CD4-positive, CD25-positive, alpha-beta regulatory T cell (primary cell): ENCODE results near the gene NR1D1. TPM values are rescaled to one million over a fixed set of nuclear protein-coding genes. Genes with fewer than 3 reads are reported as not detected.
A peak's percentile ranks its signal among the peaks of the same experiment; 100 is the strongest.

Experiments used
- ATAC-seq, 2 donors: fragments of 150-1000 bp; cut with Tn5 transposase; one replicate each; pipeline ENCODE4 v1.10.0; 2021; ENCODE audit warnings: low read depth in 2 of 2, moderate number of reproducible peaks in 2 of 2, moderate library complexity in 1 of 2
- DNase-seq, 3 donors: peaks; one replicate each; pipeline versions ENCODE4 v3.0.0 to v3.0.0-alpha.2; 2012 to 2022; ENCODE audit warnings: mixed read lengths in 1 of 3
- H3K27ac ChIP-seq: one replicate; pipeline ENCODE4 v1.7.0; 2013; ENCODE audit warnings: mild to moderate bottlenecking, low read length; ENCODE audit not compliant: insufficient read depth, poor library complexity, severe bottlenecking
- H3K27me3 ChIP-seq: one replicate; pipeline ENCODE4 v1.7.0; 2013; ENCODE audit warnings: low read length; ENCODE audit not compliant: control insufficient read depth, insufficient read depth
- H3K36me3 ChIP-seq: one replicate; pipeline ENCODE4 v1.7.0; 2013; ENCODE audit warnings: mild to moderate bottlenecking, low read length, moderate library complexity; ENCODE audit not compliant: control insufficient read depth, insufficient read depth
- H3K4me1 ChIP-seq: 2 replicates; pipeline ENCODE4 v1.7.0; 2013; ENCODE audit warnings: mild to moderate bottlenecking, low read length; ENCODE audit not compliant: insufficient read depth, control insufficient read depth, poor library complexity, severe bottlenecking
- H3K4me3 ChIP-seq: one replicate; pipeline ENCODE4 v1.7.0; 2013; ENCODE audit warnings: low read depth, mild to moderate bottlenecking, low read length, moderate library complexity
- H3K9me3 ChIP-seq, 2 experiments: 1 replicate in 1 of 2; 2 replicates in 1 of 2; pipeline ENCODE4 v1.7.0; 2013; ENCODE audit warnings: low read length in 2 of 2, mild to moderate bottlenecking in 1 of 2, moderate library complexity in 1 of 2; ENCODE audit not compliant: control insufficient read depth in 2 of 2
- H3K27ac Mint-ChIP-seq, 3 donors: one replicate each; pipeline ENCODE4 v1.8.0; 2020 to 2022; ENCODE audit warnings: mild to moderate bottlenecking in 3 of 3, mixed read lengths in 3 of 3, moderate library complexity in 2 of 3
- H3K27me3 Mint-ChIP-seq: one replicate; pipeline ENCODE4 v1.8.0; 2022; ENCODE audit warnings: mild to moderate bottlenecking, mixed read lengths
- H3K36me3 Mint-ChIP-seq: one replicate; pipeline ENCODE4 v1.8.0; 2020; ENCODE audit warnings: mixed read lengths
- H3K4me1 Mint-ChIP-seq, 4 donors: one replicate each; pipeline ENCODE4 v1.8.0; 2020 to 2022; ENCODE audit warnings: mixed read lengths in 4 of 4, mild to moderate bottlenecking in 1 of 4
- H3K4me3 Mint-ChIP-seq, 4 donors: one replicate each; pipeline ENCODE4 v1.8.0; 2020 to 2022; ENCODE audit warnings: mild to moderate bottlenecking in 4 of 4, mixed read lengths in 4 of 4, moderate library complexity in 3 of 4
- H3K9me3 Mint-ChIP-seq, 7 donors: one replicate each; pipeline ENCODE4 v1.8.0; 2020 to 2022; ENCODE audit warnings: mixed read lengths in 7 of 7, mild to moderate bottlenecking in 3 of 7, moderate library complexity in 2 of 7
- polyA plus RNA-seq, 4 donors: library from polyadenylated mRNA; unstranded; fragments of 300-500 nt; fragmentation: Illumina TruSeq; gene quantifications; one replicate each; pipeline ENCODE4 v1.2.3, GENCODE V29; 2021
- total RNA-seq: library from RNA; stranded (reverse); gene quantifications from one replicate; pipeline ENCODE4 v1.2.3, GENCODE V29; 2022

NR1D1 gene
- total and polyA plus RNA-seq, 5 donors from 2014 or later, result 4.9 to 29.5 (median 6.7) TPM

DNA sequence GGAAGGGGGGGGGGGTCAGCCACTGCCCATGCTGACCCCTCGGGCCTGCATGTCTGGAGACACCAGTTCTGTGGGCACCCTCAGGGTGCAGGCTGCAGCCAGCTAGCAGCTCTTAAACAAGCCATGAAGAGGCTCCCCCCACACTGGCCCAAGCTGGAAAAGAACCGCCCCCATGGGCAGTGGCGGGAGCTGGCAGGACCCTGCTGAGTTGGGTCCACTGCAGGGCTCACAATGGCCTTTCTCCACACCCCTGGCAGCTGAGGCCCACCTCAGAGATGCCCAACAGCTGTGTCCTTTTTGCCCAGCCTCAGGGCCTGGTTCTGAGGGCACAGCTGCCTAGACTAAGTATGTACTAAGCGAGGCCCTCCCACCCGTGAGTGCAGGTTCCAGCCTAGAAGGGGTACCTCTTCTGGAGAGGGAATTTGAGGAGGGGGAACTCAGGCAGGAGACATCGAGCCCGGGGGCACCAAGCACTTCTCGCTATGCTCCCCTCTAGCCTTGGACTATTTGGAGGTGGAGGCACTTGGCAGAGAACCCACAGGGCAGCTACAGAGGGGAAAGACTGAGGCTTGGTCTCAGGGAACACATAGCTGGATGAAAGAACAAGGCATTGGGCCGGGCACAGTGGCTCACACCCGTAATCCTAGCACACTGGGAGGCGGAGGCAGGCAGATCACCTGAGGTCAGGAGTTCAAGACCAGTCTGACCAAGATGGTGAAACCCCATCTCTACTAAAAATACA is 34.4 kb downstream of the NR1D1 start:
- Mint-ChIP-seq H3K9me3 (peaks cover 0 to 3% (median 0%) of the 10 kb centered on the region in 7 donors), H3K4me1 (peaks cover 12 to 87% (median 62%) of the 10 kb centered on the region in 4 donors), H3K4me3 (peak overlapping the region; percentile 62 to 91 (median 76)), H3K27me3 (peaks cover 6% of the 10 kb centered on the region), H3K27ac (peak overlapping the region; percentile 32 to 95 (median 83)), H3K36me3 (peaks cover 4% of the 10 kb centered on the region)
- no peak overlapping the region for H3K4me3 ChIP-seq
- H3K27me3 ChIP-seq, result no peaks in the 10 kb centered on the region
- no peaks in the 10 kb centered on the region for H3K36me3 ChIP-seq
- H3K4me1 ChIP-seq, result peaks cover 81% of the 10 kb centered on the region
- ATAC-seq, result no peak
- H3K27ac ChIP-seq, result peak overlapping the region; percentile 23
- H3K9me3 ChIP-seq, result no peaks in the 10 kb centered on the region
- no peak for DNase-seq

DNA sequence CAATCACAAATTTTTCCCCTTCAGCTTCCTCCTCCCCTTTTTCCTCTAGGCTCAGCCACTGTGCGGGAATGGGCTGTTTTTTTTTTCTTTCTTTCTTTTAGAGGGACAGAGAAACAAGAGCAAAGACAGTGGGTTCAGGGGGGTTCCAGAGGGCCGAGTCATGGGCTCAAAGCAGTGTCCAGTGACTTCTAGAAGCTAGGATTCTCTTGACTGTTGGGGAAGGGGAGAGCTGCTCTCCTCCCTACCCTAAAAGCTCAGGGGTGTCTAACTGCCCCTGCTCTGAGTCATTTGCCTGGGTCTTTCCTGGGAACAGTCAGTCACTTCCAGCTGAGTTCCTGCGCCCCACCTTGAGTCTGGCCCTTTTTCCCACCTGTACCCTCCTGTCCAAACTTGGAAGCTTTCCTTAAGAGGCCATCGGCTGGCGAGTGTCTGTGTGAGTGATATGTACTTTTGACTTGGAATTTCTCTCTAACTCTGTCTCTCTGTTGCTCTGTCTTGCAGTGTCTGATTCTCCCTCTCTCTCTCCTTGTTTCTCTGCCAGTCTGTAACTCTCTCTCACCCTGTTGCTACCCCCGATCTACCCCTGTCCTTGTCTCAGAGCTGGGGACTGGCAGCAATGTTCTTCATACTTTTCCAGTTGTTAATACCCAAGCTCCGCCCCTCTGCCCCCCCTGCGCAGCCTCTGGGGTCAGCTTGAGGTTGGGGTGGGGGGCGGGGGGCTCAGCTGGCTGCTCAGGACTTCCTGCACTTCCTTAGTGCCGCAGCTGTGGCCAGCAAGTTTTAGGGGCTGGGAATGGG is 35.2 kb downstream of the NR1D1 start:
- Histone ChIP-seq H3K36me3 (no peaks in the 10 kb centered on the region), H3K4me3 (peak overlapping the region; percentile 78), H3K27ac (peak overlapping the region; percentile 43), H3K27me3 (no peaks in the 10 kb centered on the region), H3K4me1 (peaks cover 74% of the 10 kb centered on the region), H3K9me3 (no peaks in the 10 kb centered on the region)
- peak overlapping the region; percentile 23 to 94 (median 88) for H3K27ac Mint-ChIP-seq
- peaks cover 12 to 83% (median 56%) of the 10 kb centered on the region in 4 donors for H3K4me1 Mint-ChIP-seq
- peak overlapping the region; percentile 82 to 94 (median 92) for H3K4me3 Mint-ChIP-seq
- ATAC-seq (no peak), DNase-seq (no peak)
- peaks cover 0 to 3% (median 0%) of the 10 kb centered on the region in 7 donors for H3K9me3 Mint-ChIP-seq
- peaks cover 4% of the 10 kb centered on the region for H3K36me3 Mint-ChIP-seq
- peaks cover 6% of the 10 kb centered on the region for H3K27me3 Mint-ChIP-seq

DNA sequence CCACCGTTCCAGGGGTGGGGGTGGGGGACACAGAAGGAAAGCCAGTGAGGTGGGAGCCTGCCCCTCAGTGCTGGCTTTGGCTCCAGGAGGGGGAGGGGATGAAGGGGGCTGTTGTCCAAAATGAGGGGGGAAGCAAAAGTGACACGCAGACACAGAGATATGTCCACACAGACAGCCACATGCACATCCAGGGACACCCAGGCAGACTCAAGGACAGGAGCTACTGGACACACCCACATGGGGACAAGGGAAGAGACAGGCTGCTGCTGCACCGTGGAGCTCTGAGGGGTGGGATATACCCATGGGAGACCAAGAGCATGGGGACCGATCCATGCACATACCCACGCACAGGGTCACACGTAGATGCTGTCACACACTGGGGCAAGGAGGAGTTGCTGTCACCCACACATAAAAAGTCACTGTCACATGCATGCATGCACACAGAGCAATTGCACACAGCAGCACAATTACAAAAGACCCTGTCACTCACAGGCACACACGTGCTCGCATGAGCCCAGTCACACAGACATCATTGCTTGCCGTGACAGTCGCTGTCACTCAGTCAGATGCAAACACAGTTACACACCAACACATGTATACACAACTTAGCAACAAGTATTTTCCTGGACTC is 36.4 kb downstream of the NR1D1 start:
- Histone ChIP-seq H3K9me3 (no peaks in the 10 kb centered on the region), H3K4me3 (peak overlapping the region; percentile 78), H3K27ac (peak overlapping the region; percentile 51), H3K4me1 (peaks cover 62% of the 10 kb centered on the region), H3K27me3 (no peaks in the 10 kb centered on the region), H3K36me3 (no peaks in the 10 kb centered on the region)
- peak in 1 of 2 donors; percentile 15 for ATAC-seq
- Mint-ChIP-seq H3K4me3 (peak overlapping the region; percentile 82 to 94 (median 92)), H3K27ac (peak overlapping the region; percentile 85 to 95 (median 88)), H3K9me3 (peaks cover 0 to 3% (median 0%) of the 10 kb centered on the region in 7 donors), H3K27me3 (peaks cover 7% of the 10 kb centered on the region), H3K36me3 (peaks cover 4% of the 10 kb centered on the region), H3K4me1 (peaks cover 12 to 71% (median 47%) of the 10 kb centered on the region in 4 donors)
- no peak for DNase-seq

DNA sequence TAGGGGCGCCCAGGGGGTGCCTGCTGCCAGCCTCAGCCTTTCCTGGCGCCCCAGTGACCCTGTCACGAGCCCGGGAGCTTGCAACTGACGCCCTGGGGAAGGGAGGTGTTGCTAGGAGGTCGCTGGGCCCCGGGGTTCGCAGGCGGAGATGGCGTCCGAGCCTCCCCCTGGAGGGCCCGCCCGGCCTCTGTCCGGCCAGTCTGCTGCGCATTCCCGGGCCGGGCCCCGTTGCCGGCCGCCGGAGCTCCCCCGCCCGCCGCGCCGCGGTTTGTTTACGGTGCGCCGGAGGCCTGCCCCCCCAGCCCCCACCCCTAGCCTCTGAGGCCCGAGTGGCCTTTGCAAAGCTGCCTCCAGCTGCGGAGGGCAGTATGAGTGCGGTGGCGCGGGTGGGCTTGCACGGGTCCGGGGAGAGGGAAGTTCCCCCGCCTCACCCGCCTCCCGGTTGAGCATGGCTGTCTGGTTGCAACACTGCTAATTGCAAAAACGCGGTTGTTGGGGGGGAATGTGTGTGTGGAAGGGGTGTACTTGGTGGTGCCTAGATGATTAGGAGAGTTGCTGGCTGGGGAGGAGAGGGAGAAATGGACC is 37.1 kb downstream of the NR1D1 start:
- peaks cover 55% of the 10 kb centered on the region for H3K4me1 ChIP-seq
- H3K27ac ChIP-seq, result peak overlapping the region; percentile 51
- H3K4me1 Mint-ChIP-seq, result peaks cover 11 to 64% (median 42%) of the 10 kb centered on the region in 4 donors
- peak overlapping the region; percentile 85 to 90 (median 88) for H3K27ac Mint-ChIP-seq
- ATAC-seq (no peak), DNase-seq (peak in 1 of 3 donors; percentile 33)
- peak overlapping the region; percentile 82 to 94 (median 92) for H3K4me3 Mint-ChIP-seq
- no peaks in the 10 kb centered on the region for H3K9me3 ChIP-seq
- H3K27me3 ChIP-seq, result no peaks in the 10 kb centered on the region
- peaks cover 4% of the 10 kb centered on the region for H3K36me3 Mint-ChIP-seq
- no peaks in the 10 kb centered on the region for H3K36me3 ChIP-seq
- H3K27me3 Mint-ChIP-seq, result peaks cover 14% of the 10 kb centered on the region
- H3K4me3 ChIP-seq, result peak overlapping the region; percentile 78
- peaks cover 0 to 3% (median 0%) of the 10 kb centered on the region in 7 donors for H3K9me3 Mint-ChIP-seq

DNA sequence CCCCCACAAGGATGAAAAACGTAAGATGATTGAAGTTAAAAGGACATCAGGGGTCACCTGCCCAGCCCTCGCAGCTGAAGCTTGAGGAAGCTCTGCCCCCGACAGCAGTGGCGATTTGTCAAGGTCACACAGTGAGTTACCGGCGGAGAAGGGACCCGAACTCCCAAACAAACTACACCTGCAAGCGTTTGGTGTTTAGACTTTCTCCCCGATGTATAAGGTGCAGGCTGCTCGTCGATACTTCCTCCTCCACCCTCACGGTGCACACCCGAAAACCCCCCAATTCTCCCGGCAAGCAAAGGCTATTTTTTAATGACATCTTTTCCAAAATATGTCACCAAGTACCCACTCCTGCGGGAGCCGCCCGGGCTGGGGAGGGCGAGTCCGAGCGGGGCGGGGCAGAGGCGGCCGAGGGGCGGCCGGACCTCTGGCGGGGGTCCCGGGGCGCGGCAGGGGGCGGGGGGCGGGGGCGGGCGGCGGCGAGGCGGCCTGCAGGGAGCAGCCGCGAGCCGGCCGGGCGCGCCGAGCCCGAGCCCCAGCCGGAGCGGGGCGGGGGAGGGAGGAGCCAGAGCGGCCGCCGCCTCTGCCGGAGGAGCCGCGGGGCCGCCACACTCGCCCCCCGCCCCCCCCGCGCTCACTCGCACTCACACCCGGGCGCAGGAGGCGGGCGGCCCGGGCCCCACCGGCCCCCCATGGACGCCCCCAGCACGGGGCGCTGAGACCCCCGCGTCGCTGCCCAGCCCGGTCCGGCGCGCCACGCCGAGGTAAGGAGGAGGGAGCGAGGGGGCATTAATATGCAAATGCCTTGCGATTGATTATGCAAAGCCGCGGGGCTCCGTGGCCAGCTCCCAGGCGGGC is 37.8 kb downstream of the NR1D1 start, which contains the start of gene THRA:
Gene THRA (plus strand): TSS at position 637 of the 858 bp plus-strand sequence. CDS start 11,524 bp downstream, outside the sequence.
- peak within 1 kb of the TSS; percentile 91 to 94 (median 93) for H3K4me3 Mint-ChIP-seq
- H3K4me1 Mint-ChIP-seq, result peaks cover 9 to 57% (median 38%) of the 10 kb centered on the region in 4 donors
- H3K27me3 Mint-ChIP-seq, result peaks cover 17% of the 10 kb centered on the region
- no peaks in the 10 kb centered on the region for H3K36me3 ChIP-seq
- H3K9me3 ChIP-seq, result no peaks in the 10 kb centered on the region
- peaks cover 47% of the 10 kb centered on the region for H3K4me1 ChIP-seq
- H3K27ac Mint-ChIP-seq, result peak within 1 kb of the TSS; percentile 85 to 95 (median 88)
- peaks cover 4% of the 10 kb centered on the region for H3K36me3 Mint-ChIP-seq
- H3K27ac ChIP-seq, result peak within 1 kb of the TSS; percentile 51
- H3K27me3 ChIP-seq, result no peaks in the 10 kb centered on the region
- peak; percentile 67 to 75 (median 68) for DNase-seq
- peak; percentile 87 to 90 for ATAC-seq
- peak within 1 kb of the TSS; percentile 78 for H3K4me3 ChIP-seq
- H3K9me3 Mint-ChIP-seq, result peaks cover 0 to 3% (median 0%) of the 10 kb centered on the region in 7 donors

DNA sequence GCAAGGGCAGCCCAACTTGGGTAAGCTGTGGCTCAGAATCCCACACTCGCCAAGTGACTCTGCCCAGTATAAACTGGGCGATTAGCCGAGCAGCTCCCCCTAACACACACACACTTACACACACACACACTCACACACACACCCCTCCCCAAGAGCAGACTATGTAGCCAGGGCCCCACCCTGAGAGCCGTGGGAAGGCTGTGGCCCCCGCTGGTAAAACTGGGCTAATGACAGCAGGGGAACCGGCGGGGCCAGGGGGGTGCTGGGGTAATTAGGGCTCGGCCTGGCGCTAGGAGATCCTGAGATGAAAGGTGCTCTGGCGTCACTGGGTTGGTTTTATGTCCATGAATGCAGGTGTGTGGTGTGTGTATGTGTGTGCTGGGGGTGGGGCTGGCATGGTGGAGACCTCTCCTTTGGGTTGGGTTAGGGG is 38.8 kb downstream of the NR1D1 start:
- Histone ChIP-seq H3K27ac (no peak overlapping the region), H3K9me3 (no peaks in the 10 kb centered on the region), H3K27me3 (no peaks in the 10 kb centered on the region), H3K36me3 (no peaks in the 10 kb centered on the region), H3K4me1 (peaks cover 40% of the 10 kb centered on the region), H3K4me3 (no peak overlapping the region)
- H3K4me1 Mint-ChIP-seq, result peaks cover 9 to 48% (median 30%) of the 10 kb centered on the region in 4 donors
- H3K9me3 Mint-ChIP-seq, result peaks cover 0 to 3% (median 0%) of the 10 kb centered on the region in 7 donors
- ATAC-seq (no peak), DNase-seq (no peak)
- H3K27ac Mint-ChIP-seq, result peak overlapping the region in 2 of 3 donors; percentile 81 to 83
- peaks cover 4% of the 10 kb centered on the region for H3K36me3 Mint-ChIP-seq
- H3K4me3 Mint-ChIP-seq, result peak overlapping the region; percentile 87 to 93 (median 90)
- peaks cover 17% of the 10 kb centered on the region for H3K27me3 Mint-ChIP-seq
